HG02763 (cell line): ENCODE results near the gene TRIM66.

Experiments
- ATAC-seq: cut with Tn5 transposase; IDR thresholded peaks from one replicate; pipeline ENCODE4 v1.9.1; 2021; ENCODE audit warnings: mild to moderate bottlenecking, moderate library complexity; ENCODE audit not compliant: unreplicated experiment

The TRIM66 gene, protein sequence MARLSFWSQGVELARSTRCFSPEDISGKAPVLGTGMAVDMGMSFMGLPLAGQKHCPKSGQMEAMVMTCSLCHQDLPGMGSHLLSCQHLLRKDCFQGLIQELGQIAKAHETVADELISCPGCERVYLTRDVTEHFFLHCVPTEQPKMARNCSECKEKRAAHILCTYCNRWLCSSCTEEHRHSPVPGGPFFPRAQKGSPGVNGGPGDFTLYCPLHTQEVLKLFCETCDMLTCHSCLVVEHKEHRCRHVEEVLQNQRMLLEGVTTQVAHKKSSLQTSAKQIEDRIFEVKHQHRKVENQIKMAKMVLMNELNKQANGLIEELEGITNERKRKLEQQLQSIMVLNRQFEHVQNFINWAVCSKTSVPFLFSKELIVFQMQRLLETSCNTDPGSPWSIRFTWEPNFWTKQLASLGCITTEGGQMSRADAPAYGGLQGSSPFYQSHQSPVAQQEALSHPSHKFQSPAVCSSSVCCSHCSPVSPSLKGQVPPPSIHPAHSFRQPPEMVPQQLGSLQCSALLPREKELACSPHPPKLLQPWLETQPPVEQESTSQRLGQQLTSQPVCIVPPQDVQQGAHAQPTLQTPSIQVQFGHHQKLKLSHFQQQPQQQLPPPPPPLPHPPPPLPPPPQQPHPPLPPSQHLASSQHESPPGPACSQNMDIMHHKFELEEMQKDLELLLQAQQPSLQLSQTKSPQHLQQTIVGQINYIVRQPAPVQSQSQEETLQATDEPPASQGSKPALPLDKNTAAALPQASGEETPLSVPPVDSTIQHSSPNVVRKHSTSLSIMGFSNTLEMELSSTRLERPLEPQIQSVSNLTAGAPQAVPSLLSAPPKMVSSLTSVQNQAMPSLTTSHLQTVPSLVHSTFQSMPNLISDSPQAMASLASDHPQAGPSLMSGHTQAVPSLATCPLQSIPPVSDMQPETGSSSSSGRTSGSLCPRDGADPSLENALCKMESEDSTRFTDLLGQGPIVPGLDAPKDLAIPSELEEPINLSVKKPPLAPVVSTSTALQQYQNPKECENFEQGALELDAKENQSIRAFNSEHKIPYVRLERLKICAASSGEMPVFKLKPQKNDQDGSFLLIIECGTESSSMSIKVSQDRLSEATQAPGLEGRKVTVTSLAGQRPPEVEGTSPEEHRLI (N-terminal part only)

GRCh38 chr11:8682303-8683114, at the start of gene TRIM66, which contains the start of gene RPL27A:
TRIM66 (minus strand) TSS chr11:8682665; CDS start chr11:8672274, 10,391 bp downstream.
RPL27A (plus strand) TSS chr11:8682792; CDS start chr11:8682814, 22 bp downstream.
- peak; percentile 91 for ATAC-seq

- ATAC-seq, result peak; percentile 3
These were observed 49.3 kb upstream of the TRIM66 start for GRCh38 chr11:8731647-8732323.

- ATAC-seq, result no peak
These were observed 48.2 kb upstream of the TRIM66 start for GRCh38 chr11:8730697-8731020.

DNA sequence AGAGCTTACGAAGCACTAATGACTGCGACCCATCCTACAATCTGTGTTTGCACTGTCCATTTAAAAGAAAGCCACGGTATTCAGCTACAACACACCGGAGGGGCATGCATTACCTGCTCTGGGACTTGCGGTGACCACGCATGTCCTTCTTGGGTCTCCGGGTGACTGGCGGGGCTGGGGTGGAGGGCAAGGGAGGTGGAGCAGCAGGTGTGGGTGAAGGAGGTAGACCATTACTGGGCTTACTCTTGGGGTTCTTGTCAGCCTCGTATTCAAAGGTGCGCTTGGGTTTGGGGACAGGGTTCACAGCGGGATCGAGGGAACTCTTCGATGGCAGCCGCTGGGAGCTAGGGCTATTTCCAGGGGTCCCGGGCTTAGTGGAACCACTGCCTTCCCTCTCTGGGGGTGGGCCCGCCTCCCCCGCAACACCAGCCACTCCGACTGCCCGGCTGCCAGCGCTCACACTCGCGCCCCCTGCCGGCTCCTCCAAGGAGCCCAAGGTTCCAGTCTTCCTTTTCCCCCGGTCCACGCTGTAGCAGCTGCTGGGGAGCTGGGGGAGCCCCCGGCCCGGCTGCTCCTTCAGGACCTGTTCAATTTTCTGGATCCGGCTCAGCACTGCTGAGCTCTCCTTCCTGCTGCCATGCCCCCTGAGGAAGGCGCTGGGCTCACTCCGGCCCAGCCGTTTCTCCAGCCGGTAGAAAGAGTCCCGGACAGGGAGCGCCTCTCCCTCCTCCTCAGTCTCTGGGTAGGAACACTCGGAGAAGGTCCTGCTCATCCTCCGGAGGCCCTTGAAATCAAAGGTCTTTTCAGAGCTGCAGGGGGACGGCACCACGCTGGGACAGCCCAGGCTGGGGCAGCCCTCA, 47.6 kb upstream of the TRIM66 start:
- ATAC-seq, result no peak

DNA sequence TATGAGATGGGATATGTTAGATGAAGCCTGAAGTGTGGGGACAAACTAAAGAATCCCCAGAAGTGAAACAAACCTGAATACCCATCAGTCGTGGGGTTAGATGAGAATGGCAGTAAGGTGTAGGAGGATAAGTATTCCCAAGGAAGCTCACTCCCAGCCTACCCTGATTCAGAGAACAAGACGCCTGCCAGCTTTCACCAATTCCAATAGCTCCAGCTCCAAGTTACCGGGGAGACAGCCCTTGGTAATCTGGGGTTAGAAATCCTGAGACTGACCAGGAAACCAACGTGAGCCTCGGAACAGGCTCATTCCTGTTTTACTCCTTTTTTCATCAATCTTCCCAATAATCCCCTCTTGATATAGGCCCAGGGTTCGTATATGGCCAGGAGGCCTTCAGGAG, 46.6 kb upstream of the TRIM66 start:
- no peak for ATAC-seq

- no peak for ATAC-seq
These were observed 46.1 kb upstream of the TRIM66 start for GRCh38 chr11:8728563-8728962.

DNA sequence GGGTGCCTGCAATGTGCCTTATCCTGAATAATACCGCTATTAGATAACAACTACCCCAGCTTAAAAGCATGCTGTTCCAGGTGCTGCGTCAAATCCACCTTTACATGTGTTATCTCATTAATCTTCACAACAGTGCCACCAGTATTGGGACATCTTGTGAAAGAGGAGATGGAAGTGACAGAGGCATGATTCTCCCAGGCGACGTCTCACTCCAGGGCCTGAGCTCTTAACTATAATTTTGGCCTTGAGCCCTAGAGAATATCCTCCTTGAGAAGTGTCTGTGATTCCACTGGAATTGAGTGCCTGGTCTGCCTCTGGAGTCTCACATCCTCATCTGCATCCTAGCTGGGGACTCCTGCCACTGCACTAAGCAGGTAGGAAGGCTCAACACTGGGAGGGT, 43.9 kb upstream of the TRIM66 start:
- ATAC-seq, result no peak

- no peak for ATAC-seq
These were observed 42.2 kb upstream of the TRIM66 start for GRCh38 chr11:8724682-8725081.

DNA sequence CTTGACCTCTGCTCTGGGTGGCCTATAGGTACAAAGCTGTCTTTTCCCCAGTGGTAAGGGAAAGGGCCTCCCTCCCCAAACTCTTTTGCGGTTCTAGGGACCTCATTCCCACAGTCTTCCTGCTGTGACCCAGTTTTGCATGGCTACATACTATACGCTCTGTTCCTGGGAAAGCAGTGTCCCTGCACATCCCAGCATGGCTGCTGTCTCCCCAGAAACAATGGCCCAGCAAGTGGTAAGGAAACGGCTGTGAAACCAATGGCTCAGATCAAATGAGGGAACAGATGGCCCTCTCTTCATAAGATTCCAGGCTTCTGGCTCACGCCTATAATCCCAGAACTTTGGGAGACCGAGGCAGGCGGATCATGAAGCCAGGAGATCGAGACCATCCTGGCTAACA, 41.2 kb upstream of the TRIM66 start:
- ATAC-seq, result no peak

- ATAC-seq, result no peak
These were observed 40.3 kb upstream of the TRIM66 start for GRCh38 chr11:8722809-8723208.

GRCh38 chr11:8721609-8722500, 39.4 kb upstream of the TRIM66 start:
- no peak for ATAC-seq

- ATAC-seq, result no peak
These were observed 38.6 kb upstream of the TRIM66 start for GRCh38 chr11:8720868-8721608.

- ATAC-seq, result no peak
These were observed 37.9 kb upstream of the TRIM66 start for GRCh38 chr11:8720352-8720751.

GRCh38 chr11:8719721-8720120, 37.3 kb upstream of the TRIM66 start:
- no peak for ATAC-seq

DNA sequence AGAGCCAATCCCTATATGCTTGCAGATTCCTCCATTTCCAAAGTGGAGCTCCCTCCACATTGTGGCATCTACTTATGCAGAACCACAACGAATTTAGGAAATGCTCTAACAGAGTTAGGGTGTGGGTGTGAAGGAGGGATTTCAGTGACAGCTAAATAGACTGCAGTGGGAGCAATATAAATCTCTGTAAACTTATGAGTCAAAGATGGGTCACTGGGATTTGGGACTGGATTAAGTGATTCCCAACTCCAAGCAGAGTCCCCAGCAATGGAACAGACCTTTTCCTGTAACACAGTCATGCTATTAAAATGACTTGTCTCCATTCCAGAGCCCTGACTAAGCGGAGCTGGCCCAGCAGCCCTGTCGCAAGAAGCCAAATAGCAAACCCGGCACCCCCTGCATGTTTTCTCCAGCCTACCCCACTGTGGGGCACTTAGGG, 36.8 kb upstream of the TRIM66 start:
- no peak for ATAC-seq

- ATAC-seq, result no peak
These were observed 35.6 kb upstream of the TRIM66 start for GRCh38 chr11:8717876-8718753.

GRCh38 chr11:8717544-8717875, 35.0 kb upstream of the TRIM66 start:
- ATAC-seq, result no peak
